ENCODE results near the gene RIPPLY2.

- peak; percentile 78 for TF ChIP-seq CTCF (IDR thresholded peaks at IDR 0.05)
- no peak for TF ChIP-seq ZFX (IDR thresholded peaks at IDR 0.05; ENCODE audit: borderline replicate concordance)
Observed at GRCh38 chr6:83884523-83884922, 31.4 kb downstream of the RIPPLY2 start.
